CD4-positive, alpha-beta memory T cell (primary cell): ENCODE measurements around the gene CRADD. TPM values are rescaled to one million over a fixed set of nuclear protein-coding genes. Genes with fewer than 3 reads are reported as not detected.
A peak's percentile ranks its signal among the peaks of the same experiment; 100 is the strongest.

Experiments used
- CTCF ChIA-PET: fragments of 350-600 bp; sonication (Branson Sonifier 250); formaldehyde crosslinking; loops from one replicate; lab custom pipeline; 2021; ENCODE audit warnings: inconsistent platforms; ENCODE audit not compliant: partially characterized antibody; lab: Charles Lee
- POLR2A ChIA-PET: fragments of 350-600 bp; sonication (Branson Sonifier 250); formaldehyde crosslinking; loops from one replicate; lab custom pipeline; 2021; ENCODE audit not compliant: partially characterized antibody; lab: Charles Lee
- DNase-seq, 5 donors: peaks; one replicate each; pipeline versions ENCODE4 v3.0.0 to v3.0.0-alpha.2; 2020 to 2022; ENCODE audit warnings: mixed read lengths in 1 of 5
- H3K27ac ChIP-seq: one replicate; pipeline ENCODE4 v1.7.0; 2013; ENCODE audit warnings: low read depth, low read length
- H3K27me3 ChIP-seq: 2 replicates; pipeline ENCODE4 v1.7.0; 2013; ENCODE audit warnings: mild to moderate bottlenecking, low read length, moderate library complexity; ENCODE audit not compliant: insufficient read depth
- H3K36me3 ChIP-seq: 2 replicates; pipeline ENCODE4 v1.7.0; 2013; ENCODE audit warnings: mild to moderate bottlenecking, low read length, moderate library complexity; ENCODE audit not compliant: insufficient read depth
- H3K4me1 ChIP-seq: 2 replicates; pipeline ENCODE4 v1.7.0; 2013; ENCODE audit warnings: mild to moderate bottlenecking, low read length, moderate library complexity; ENCODE audit not compliant: insufficient read depth
- H3K4me3 ChIP-seq, 2 donors: one replicate each; pipeline ENCODE4 v1.7.0; 2013; ENCODE audit warnings: low read length in 2 of 2, mild to moderate bottlenecking in 1 of 2
- H3K9me3 ChIP-seq, 2 donors: one replicate each; pipeline ENCODE4 v1.7.0; 2013; ENCODE audit warnings: low read length in 2 of 2, control low read depth in 1 of 2; ENCODE audit not compliant: control insufficient read depth in 1 of 2
- H3K27ac Mint-ChIP-seq, 7 donors: one replicate each; pipeline ENCODE4 v1.8.0; 2020 to 2021; ENCODE audit warnings: mixed read lengths in 7 of 7, mild to moderate bottlenecking in 6 of 7, inconsistent platforms in 3 of 7, moderate library complexity in 3 of 7
- H3K27me3 Mint-ChIP-seq, 2 donors: one replicate each; pipeline ENCODE4 v1.8.0; 2020 to 2021; ENCODE audit warnings: mixed read lengths in 2 of 2
- H3K36me3 Mint-ChIP-seq, 2 donors: one replicate each; pipeline ENCODE4 v1.8.0; 2020 to 2021; ENCODE audit warnings: mixed read lengths in 2 of 2, inconsistent platforms in 1 of 2, mild to moderate bottlenecking in 1 of 2
- H3K4me1 Mint-ChIP-seq, 4 donors: one replicate each; pipeline ENCODE4 v1.8.0; 2020 to 2021; ENCODE audit warnings: mixed read lengths in 4 of 4, mild to moderate bottlenecking in 1 of 4
- H3K4me3 Mint-ChIP-seq, 8 donors: one replicate each; pipeline ENCODE4 v1.8.0; 2020 to 2021; ENCODE audit warnings: mixed read lengths in 8 of 8, mild to moderate bottlenecking in 7 of 8, moderate library complexity in 6 of 8, inconsistent platforms in 3 of 8
- H3K9me3 Mint-ChIP-seq, 8 donors: one replicate each; pipeline ENCODE4 v1.8.0; 2020 to 2021; ENCODE audit warnings: mixed read lengths in 8 of 8, mild to moderate bottlenecking in 5 of 8, inconsistent platforms in 3 of 8, moderate library complexity in 1 of 8
- intact Hi-C: fragments of 100-400 bp; cut with micrococcal nuclease; formaldehyde crosslinking; loops from one replicate; pipeline ENCODE4 v1.15.1; 2023
- polyA plus RNA-seq, 2 donors: library from polyadenylated mRNA; unstranded; fragments of 300-500 nt; fragmentation: Illumina TruSeq; gene quantifications; one replicate each; pipeline ENCODE4 v1.2.3, GENCODE V29; 2021
- total RNA-seq, 2 experiments: library from RNA; stranded (reverse); gene quantifications; one replicate each; pipeline ENCODE4 v1.2.3, GENCODE V29; 2021

CRADD gene
- total and polyA plus RNA-seq, 4 experiments from 2014 or later, result 13.3 to 18.3 (median 15.9) TPM

GRCh38 chr12:93743999-93744689, 67.0 kb downstream of the CRADD start:
- intact Hi-C loops, result loop anchor here (5.0 kb wide), 1 partner anchor 67 kb away; the partner anchor contains the start of gene CRADD
- Mint-ChIP-seq H3K4me1 (peaks cover 13 to 31% (median 19%) of the 10 kb centered on the region in 4 donors), H3K36me3 (peaks cover 0 to 3% of the 10 kb centered on the region in 2 donors), H3K4me3 (peak overlapping the region in 1 of 8 donors; percentile 98), H3K27ac (peak overlapping the region in 4 of 7 donors; percentile 35 to 95 (median 46)), H3K9me3 (peaks cover 0 to 5% (median 0%) of the 10 kb centered on the region in 8 donors), H3K27me3 (no peaks in the 10 kb centered on the region)
- Histone ChIP-seq H3K4me3 (no peak overlapping the region), H3K36me3 (no peaks in the 10 kb centered on the region), H3K27ac (no peak overlapping the region), H3K4me1 (peaks cover 27% of the 10 kb centered on the region), H3K9me3 (no peaks in the 10 kb centered on the region), H3K27me3 (no peaks in the 10 kb centered on the region)
- no peak for DNase-seq
- ChIA-PET POLR2A (no interaction called here), CTCF (interaction anchor here (0.7 to 3.1 kb wide), 2 partner anchors 9 to 358 kb away, joined by 3 to 25 read pairs; no protein-coding TSS in a partner anchor)

GRCh38 chr12:93745286-93745685, 68.1 kb downstream of the CRADD start:
- Histone ChIP-seq H3K36me3 (no peaks in the 10 kb centered on the region), H3K9me3 (no peaks in the 10 kb centered on the region), H3K27me3 (no peaks in the 10 kb centered on the region), H3K27ac (no peak overlapping the region), H3K4me1 (peaks cover 34% of the 10 kb centered on the region), H3K4me3 (no peak overlapping the region)
- peaks cover 0 to 3% of the 10 kb centered on the region in 2 donors for H3K36me3 Mint-ChIP-seq
- H3K4me1 Mint-ChIP-seq, result peaks cover 20 to 40% (median 27%) of the 10 kb centered on the region in 4 donors
- intact Hi-C loops, result no loop called here
- ChIA-PET POLR2A (no interaction called here), CTCF (interaction anchor here (1.1 kb wide), 1 partner anchor 176 kb away, joined by 4 read pairs; no protein-coding TSS in a partner anchor)
- peak overlapping the region in 1 of 7 donors; percentile 16 for H3K27ac Mint-ChIP-seq
- H3K9me3 Mint-ChIP-seq, result peaks cover 0 to 5% (median 0%) of the 10 kb centered on the region in 8 donors
- no peak for DNase-seq
- H3K4me3 Mint-ChIP-seq, result no peak overlapping the region
- H3K27me3 Mint-ChIP-seq, result no peaks in the 10 kb centered on the region

GRCh38 chr12:93746572-93747168, 69.5 kb downstream of the CRADD start:
- no peak for DNase-seq
- H3K4me3 ChIP-seq, result no peak overlapping the region
- no peak overlapping the region for H3K27ac Mint-ChIP-seq
- H3K4me3 Mint-ChIP-seq, result no peak overlapping the region
- H3K9me3 Mint-ChIP-seq, result peaks cover 0 to 4% (median 0%) of the 10 kb centered on the region in 8 donors
- H3K27me3 ChIP-seq, result no peaks in the 10 kb centered on the region
- H3K36me3 ChIP-seq, result no peaks in the 10 kb centered on the region
- H3K9me3 ChIP-seq, result no peaks in the 10 kb centered on the region
- no peak overlapping the region for H3K27ac ChIP-seq
- ChIA-PET CTCF (interaction anchor here (1.1 kb wide), 1 partner anchor 177 kb away, joined by 4 read pairs; no protein-coding TSS in a partner anchor), POLR2A (no interaction called here)
- intact Hi-C loops, result no loop called here
- peaks cover 0 to 3% of the 10 kb centered on the region in 2 donors for H3K36me3 Mint-ChIP-seq
- H3K27me3 Mint-ChIP-seq, result no peaks in the 10 kb centered on the region
- H3K4me1 Mint-ChIP-seq, result peaks cover 16 to 30% (median 20%) of the 10 kb centered on the region in 4 donors
- H3K4me1 ChIP-seq, result peaks cover 24% of the 10 kb centered on the region

- Mint-ChIP-seq H3K27ac (peak overlapping the region in 4 of 7 donors; percentile 5 to 65 (median 16)), H3K4me3 (peak overlapping the region in 1 of 8 donors; percentile 11), H3K4me1 (peaks cover 10 to 15% (median 14%) of the 10 kb centered on the region in 4 donors), H3K9me3 (peaks cover 0 to 19% (median 10%) of the 10 kb centered on the region in 8 donors), H3K27me3 (no peaks in the 10 kb centered on the region), H3K36me3 (peaks cover 0 to 12% of the 10 kb centered on the region in 2 donors)
- DNase-seq, result no peak
- intact Hi-C loops, result no loop called here
- Histone ChIP-seq H3K4me3 (no peak overlapping the region), H3K27ac (no peak overlapping the region), H3K4me1 (peaks cover 14% of the 10 kb centered on the region), H3K36me3 (no peaks in the 10 kb centered on the region), H3K27me3 (no peaks in the 10 kb centered on the region), H3K9me3 (no peaks in the 10 kb centered on the region)
- POLR2A ChIA-PET, result no interaction called here
- CTCF ChIA-PET, result interaction anchor here (1.0 to 1.5 kb wide), 3 partner anchors 13 to 352 kb away, joined by 3 to 5 read pairs (median 3); no protein-coding TSS in a partner anchor
These were observed 71.7 kb downstream of the CRADD start for GRCh38 chr12:93748672-93749383.

- Histone ChIP-seq H3K4me1 (peaks cover 14% of the 10 kb centered on the region), H3K9me3 (no peaks in the 10 kb centered on the region), H3K27me3 (no peaks in the 10 kb centered on the region), H3K27ac (no peak overlapping the region), H3K4me3 (no peak overlapping the region), H3K36me3 (no peaks in the 10 kb centered on the region)
- intact Hi-C loops, result no loop called here
- CTCF ChIA-PET, result interaction anchor here (1.0 kb wide), 1 partner anchor 17 kb away, joined by 3 read pairs; no protein-coding TSS in a partner anchor
- peak overlapping the region in 5 of 7 donors; percentile 4 to 37 (median 16) for H3K27ac Mint-ChIP-seq
- peaks cover 4 to 14% of the 10 kb centered on the region in 2 donors for H3K36me3 Mint-ChIP-seq
- H3K27me3 Mint-ChIP-seq, result no peaks in the 10 kb centered on the region
- H3K4me1 Mint-ChIP-seq, result peaks cover 10 to 14% (median 13%) of the 10 kb centered on the region in 4 donors
- no peak for DNase-seq
- H3K9me3 Mint-ChIP-seq, result peaks cover 0 to 23% (median 13%) of the 10 kb centered on the region in 8 donors
- H3K4me3 Mint-ChIP-seq, result peak overlapping the region in 5 of 8 donors; percentile 4 to 72 (median 21)
- POLR2A ChIA-PET, result no interaction called here
These were observed 72.3 kb downstream of the CRADD start for GRCh38 chr12:93749515-93749914.

- Mint-ChIP-seq H3K27me3 (no peaks in the 10 kb centered on the region), H3K9me3 (peaks cover 0 to 26% (median 15%) of the 10 kb centered on the region in 8 donors), H3K36me3 (peaks cover 5 to 18% of the 10 kb centered on the region in 2 donors), H3K4me3 (peak overlapping the region in 1 of 8 donors; percentile 72), H3K27ac (peak overlapping the region in 1 of 7 donors; percentile 35), H3K4me1 (peaks cover 10 to 14% (median 13%) of the 10 kb centered on the region in 4 donors)
- H3K27ac ChIP-seq, result no peak overlapping the region
- POLR2A ChIA-PET, result no interaction called here
- DNase-seq, result no peak
- CTCF ChIA-PET, result interaction anchor here (1.0 kb wide), 1 partner anchor 16 kb away, joined by 3 read pairs; no protein-coding TSS in a partner anchor
- H3K4me3 ChIP-seq, result no peak overlapping the region
- no peaks in the 10 kb centered on the region for H3K27me3 ChIP-seq
- H3K4me1 ChIP-seq, result peaks cover 14% of the 10 kb centered on the region
- no peaks in the 10 kb centered on the region for H3K9me3 ChIP-seq
- intact Hi-C loops, result no loop called here
- no peaks in the 10 kb centered on the region for H3K36me3 ChIP-seq
These were observed 72.9 kb downstream of the CRADD start for GRCh38 chr12:93750056-93750455.
